A673 (cell line): ENCODE data around the gene IQCN. TPM values are rescaled to one million over a fixed set of nuclear protein-coding genes. Genes with fewer than 3 reads are reported as not detected.

Experiments
- BruUV-seq: library from RNA; stranded (reverse); fragments of 400-500 nt; replicated peaks from 2 replicates; lab custom pipeline; 2021; lab: Mats Ljungman, UMichigan
- CTCF ChIA-PET: fragments of 300-600 bp; sonication (Branson Sonifier 250); formaldehyde crosslinking; loops from one replicate; lab custom pipeline; 2022; ENCODE audit warnings: antibody characterized with exemption; lab: Charles Lee
- POLR2A ChIA-PET: fragments of 300-600 bp; sonication (Branson Sonifier 250); formaldehyde crosslinking; loops from one replicate; lab custom pipeline; 2022; ENCODE audit warnings: antibody characterized with exemption; ENCODE audit not compliant: low non-redundant PET; lab: Charles Lee
- DNase-seq: peaks from one replicate; pipeline ENCODE4 v3.0.0-alpha.2; 2015; ENCODE audit warnings: low spot score
- H3K27ac ChIP-seq: fragments of 200-600 bp; sonication (generic); 2 replicates; pipeline ENCODE4 v1.5.1; 2016; ENCODE audit warnings: mixed run types, low read depth, mild to moderate bottlenecking, mixed read lengths, antibody characterized with exemption, low read length; ENCODE audit not compliant: poor library complexity, severe bottlenecking
- H3K27me3 ChIP-seq: fragments of 200-600 bp; sonication (generic); replicated peaks from 2 replicates; pipeline ENCODE4 v1.6.1; 2017; ENCODE audit warnings: mixed run types, low read depth, mild to moderate bottlenecking, mixed read lengths, antibody characterized with exemption, low read length; ENCODE audit not compliant: insufficient read depth, poor library complexity
- H3K36me3 ChIP-seq: fragments of 200-600 bp; sonication (generic); 2 replicates; pipeline ENCODE4 v1.6.1; 2016; ENCODE audit warnings: mixed run types, mild to moderate bottlenecking, mixed read lengths, antibody characterized with exemption, low read length; ENCODE audit not compliant: insufficient read depth, poor library complexity, severe bottlenecking
- H3K4me1 ChIP-seq: fragments of 200-600 bp; sonication (generic); 2 replicates; pipeline ENCODE4 v1.6.1; 2017; ENCODE audit warnings: mixed run types, mild to moderate bottlenecking, mixed read lengths, antibody characterized with exemption, low read length; ENCODE audit not compliant: insufficient read depth, poor library complexity, severe bottlenecking
- H3K4me3 ChIP-seq: fragments of 200-600 bp; sonication (generic); 2 replicates; pipeline ENCODE4 v1.5.1; 2016; ENCODE audit warnings: low read depth, mixed run types, mild to moderate bottlenecking, mixed read lengths, low read length; ENCODE audit not compliant: poor library complexity, severe bottlenecking
- H3K9me3 ChIP-seq: fragments of 200-600 bp; sonication (generic); 2 replicates; pipeline ENCODE4 v1.6.1; 2016; ENCODE audit warnings: mixed run types, low read depth, mild to moderate bottlenecking, mixed read lengths, antibody characterized with exemption, low read length; ENCODE audit not compliant: poor library complexity, severe bottlenecking
- EZH2 ChIP-seq: fragments of 200-600 bp; sonication (generic); IDR thresholded peaks from 2 replicates; pipeline ENCODE4 v1.6.1; 2017; ENCODE audit warnings: borderline replicate concordance, low read depth, mild to moderate bottlenecking, mixed read lengths, antibody characterized with exemption, low read length; ENCODE audit not compliant: poor library complexity, severe bottlenecking
- intact Hi-C: fragments of 100-400 bp; cut with micrococcal nuclease; formaldehyde crosslinking; loops from one replicate; pipeline ENCODE4 v1.10.0; 2022; ENCODE audit not compliant: unreplicated experiment
- total RNA-seq: library from RNA; stranded (reverse); gene quantifications from 2 replicates; pipeline ENCODE4 v1.2.3, GENCODE V29; 2021
- TF ChIP-seq, protein P1 (sequence below): fragments of 300-800, 200-600 bp; sonication (generic); conservative IDR thresholded peaks from 2 replicates; pipeline ENCODE4 v1.5.1; 2017; ENCODE audit warnings: low read depth, mild to moderate bottlenecking, antibody characterized with exemption, low read length, moderate library complexity, mixed read lengths

IQCN gene
- total RNA-seq, 1 experiment from 2014 or later, result 10.2 TPM

DNA sequence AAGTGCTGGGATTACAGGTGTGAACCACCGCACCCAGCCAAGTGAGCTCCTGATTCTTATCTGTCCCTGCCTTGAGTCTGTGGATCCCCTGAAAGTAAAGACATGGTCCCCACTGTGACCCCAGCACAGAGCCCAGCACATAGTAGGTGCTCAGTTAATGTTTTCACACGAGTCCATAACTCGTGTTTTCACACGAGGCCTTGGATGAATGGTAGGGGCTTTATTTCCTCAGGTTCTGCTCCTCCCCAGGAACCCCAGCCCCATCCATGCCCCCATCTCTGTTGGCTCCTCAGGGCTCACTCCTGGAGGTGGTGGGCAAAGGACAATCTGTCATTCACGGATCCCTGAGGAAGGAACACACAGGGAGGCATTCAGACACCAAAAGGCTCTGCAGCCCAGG, 24.4 kb downstream of the IQCN start:
- Histone ChIP-seq H3K9me3 (no peaks in the 10 kb centered on the region), H3K4me3 (no peak overlapping the region), H3K36me3 (no peaks in the 10 kb centered on the region), H3K27me3 (peaks cover 6% of the 10 kb centered on the region), H3K27ac (no peak overlapping the region), H3K4me1 (no peaks in the 10 kb centered on the region)
- TF ChIP-seq EZH2, result no peak
- TF ChIP-seq, protein P1, sequence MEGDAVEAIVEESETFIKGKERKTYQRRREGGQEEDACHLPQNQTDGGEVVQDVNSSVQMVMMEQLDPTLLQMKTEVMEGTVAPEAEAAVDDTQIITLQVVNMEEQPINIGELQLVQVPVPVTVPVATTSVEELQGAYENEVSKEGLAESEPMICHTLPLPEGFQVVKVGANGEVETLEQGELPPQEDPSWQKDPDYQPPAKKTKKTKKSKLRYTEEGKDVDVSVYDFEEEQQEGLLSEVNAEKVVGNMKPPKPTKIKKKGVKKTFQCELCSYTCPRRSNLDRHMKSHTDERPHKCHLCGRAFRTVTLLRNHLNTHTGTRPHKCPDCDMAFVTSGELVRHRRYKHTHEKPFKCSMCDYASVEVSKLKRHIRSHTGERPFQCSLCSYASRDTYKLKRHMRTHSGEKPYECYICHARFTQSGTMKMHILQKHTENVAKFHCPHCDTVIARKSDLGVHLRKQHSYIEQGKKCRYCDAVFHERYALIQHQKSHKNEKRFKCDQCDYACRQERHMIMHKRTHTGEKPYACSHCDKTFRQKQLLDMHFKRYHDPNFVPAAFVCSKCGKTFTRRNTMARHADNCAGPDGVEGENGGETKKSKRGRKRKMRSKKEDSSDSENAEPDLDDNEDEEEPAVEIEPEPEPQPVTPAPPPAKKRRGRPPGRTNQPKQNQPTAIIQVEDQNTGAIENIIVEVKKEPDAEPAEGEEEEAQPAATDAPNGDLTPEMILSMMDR, result no peak
- CTCF ChIA-PET, result interaction anchor here (0.8 to 1.4 kb wide), 3 partner anchors 9 to 137 kb away, joined by 6 to 14 read pairs (median 8); no protein-coding TSS in a partner anchor
- BruUV-seq, result no TSS peak
- DNase-seq, result no peak
- intact Hi-C loops, result loop anchor here (2.0 to 5.0 kb wide), 2 partner anchors 137 to 243 kb away; partner anchors contain the start of gene ARRDC2
- POLR2A ChIA-PET, result no interaction called here

DNA sequence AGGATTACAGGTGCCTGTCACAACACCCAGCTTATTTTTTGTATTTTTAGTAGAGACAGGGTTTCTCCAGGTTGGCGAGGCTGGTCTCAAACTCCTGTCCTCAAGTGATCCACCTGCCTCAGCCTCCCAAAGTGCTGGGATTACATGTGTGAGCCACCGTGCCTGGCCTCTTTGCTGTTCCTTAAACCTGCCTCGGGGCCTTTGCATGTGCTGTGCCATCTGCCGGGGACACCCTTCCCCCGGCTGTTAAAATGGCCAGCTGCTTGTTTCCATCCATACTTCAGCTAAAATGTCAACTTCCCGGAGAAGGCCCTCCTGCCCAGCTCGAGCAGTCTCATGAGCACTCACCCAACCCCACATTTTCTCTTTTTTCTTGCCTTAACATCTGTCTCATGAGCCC, 29.0 kb downstream of the IQCN start:
- no peak for DNase-seq
- intact Hi-C loops, result no loop called here
- TF ChIP-seq, protein P1, result no peak
- no peak for TF ChIP-seq EZH2
- no TSS peak for BruUV-seq
- ChIA-PET CTCF (interaction anchor here (0.6 to 0.7 kb wide), 3 partner anchors 25 to 302 kb away, joined by 3 to 8 read pairs (median 3); no protein-coding TSS in a partner anchor), POLR2A (no interaction called here)
- Histone ChIP-seq H3K27me3 (no peaks in the 10 kb centered on the region), H3K4me1 (no peaks in the 10 kb centered on the region), H3K36me3 (no peaks in the 10 kb centered on the region), H3K4me3 (no peak overlapping the region), H3K27ac (no peak overlapping the region), H3K9me3 (no peaks in the 10 kb centered on the region)

DNA sequence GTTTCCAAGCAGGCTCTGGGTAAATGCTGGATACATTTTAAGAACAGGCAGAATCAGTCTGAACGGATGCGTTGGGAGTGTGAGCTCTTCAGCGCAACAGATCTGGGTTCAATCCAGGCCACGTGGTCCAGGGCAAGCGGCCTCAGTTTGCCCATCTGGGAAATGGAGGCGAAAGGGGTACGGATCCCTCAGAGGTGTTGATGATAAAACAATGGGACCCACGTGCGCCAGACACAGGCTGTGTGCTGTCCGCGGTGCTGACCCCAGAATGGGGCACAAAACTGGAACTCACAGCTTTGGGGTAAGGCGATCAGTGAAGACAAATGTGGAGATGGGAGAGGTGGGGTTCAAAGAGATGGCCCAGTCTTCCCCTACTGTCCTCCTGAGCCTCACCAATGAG, 34.9 kb downstream of the IQCN start:
- no peak for DNase-seq
- Histone ChIP-seq H3K9me3 (no peaks in the 10 kb centered on the region), H3K4me3 (no peak overlapping the region), H3K36me3 (no peaks in the 10 kb centered on the region), H3K4me1 (no peaks in the 10 kb centered on the region), H3K27ac (no peak overlapping the region), H3K27me3 (no peaks in the 10 kb centered on the region)
- ChIA-PET CTCF (no interaction called here), POLR2A (no interaction called here)
- BruUV-seq, result no TSS peak
- TF ChIP-seq, protein P1, result no peak
- TF ChIP-seq EZH2, result no peak
- intact Hi-C loops, result no loop called here
